RWPE2 (cell line): ENCODE data around the gene RCBTB2.

Experiments
- ATAC-seq: fragments of 200-7000 bp; cut with Tn5 transposase; 3 replicates; pipeline ENCODE4 v1.9.1; 2021; ENCODE audit warnings: low read depth
- DNase-seq: peaks from one replicate; pipeline ENCODE4 v3.0.0-alpha.2; 2020; ENCODE audit warnings: low spot score
- H3K27ac ChIP-seq: fragments of 450-650 bp; 2 replicates; pipeline ENCODE4 v1.5.1; 2017; ENCODE audit warnings: mild to moderate bottlenecking; ENCODE audit not compliant: poor library complexity, severe bottlenecking
- H3K27me3 ChIP-seq: fragments of 250-450 bp; sonication (Bioruptor Pico); 2 replicates; pipeline ENCODE4 v1.5.1; 2021; ENCODE audit warnings: mild to moderate bottlenecking, moderate library complexity; ENCODE audit not compliant: insufficient read depth, poor library complexity, severe bottlenecking
- H3K36me3 ChIP-seq: fragments of 250-450 bp; sonication (Bioruptor Pico); 2 replicates; pipeline ENCODE4 v1.5.1; 2020; ENCODE audit warnings: low read depth, mild to moderate bottlenecking, moderate library complexity
- H3K4me1 ChIP-seq: fragments of 250-450 bp; sonication (Bioruptor Pico); 2 replicates; pipeline ENCODE4 v1.5.1; 2021; ENCODE audit warnings: mild to moderate bottlenecking, moderate library complexity; ENCODE audit not compliant: insufficient read depth, poor library complexity, severe bottlenecking
- H3K4me3 ChIP-seq: fragments of 250-450 bp; sonication (Bioruptor Pico); 2 replicates; pipeline ENCODE4 v1.5.1; 2021; ENCODE audit warnings: mild to moderate bottlenecking, moderate library complexity; ENCODE audit not compliant: severe bottlenecking
- H3K9me3 ChIP-seq: fragments of 250-450 bp; sonication (Bioruptor Pico); 2 replicates; pipeline ENCODE4 v1.5.1; 2021; ENCODE audit warnings: mild to moderate bottlenecking, moderate library complexity; ENCODE audit not compliant: severe bottlenecking
- TF ChIP-seq, protein P1 (sequence below): fragments of 450-650 bp; IDR thresholded peaks from one replicate; pipeline ENCODE4 v1.5.1; 2017; ENCODE audit warnings: mild to moderate bottlenecking, moderate library complexity; ENCODE audit not compliant: poor library complexity, severe bottlenecking

The RCBTB2 gene

GRCh38 chr13:48563626-48564025, 30.7 kb upstream of the RCBTB2 start:
- H3K27ac ChIP-seq, result no peak overlapping the region
- peaks cover 28% of the 10 kb centered on the region for H3K4me1 ChIP-seq
- ATAC-seq, result no peak
- H3K4me3 ChIP-seq, result no peak overlapping the region
- DNase-seq, result no peak
- no peaks in the 10 kb centered on the region for H3K36me3 ChIP-seq
- TF ChIP-seq, protein P1, sequence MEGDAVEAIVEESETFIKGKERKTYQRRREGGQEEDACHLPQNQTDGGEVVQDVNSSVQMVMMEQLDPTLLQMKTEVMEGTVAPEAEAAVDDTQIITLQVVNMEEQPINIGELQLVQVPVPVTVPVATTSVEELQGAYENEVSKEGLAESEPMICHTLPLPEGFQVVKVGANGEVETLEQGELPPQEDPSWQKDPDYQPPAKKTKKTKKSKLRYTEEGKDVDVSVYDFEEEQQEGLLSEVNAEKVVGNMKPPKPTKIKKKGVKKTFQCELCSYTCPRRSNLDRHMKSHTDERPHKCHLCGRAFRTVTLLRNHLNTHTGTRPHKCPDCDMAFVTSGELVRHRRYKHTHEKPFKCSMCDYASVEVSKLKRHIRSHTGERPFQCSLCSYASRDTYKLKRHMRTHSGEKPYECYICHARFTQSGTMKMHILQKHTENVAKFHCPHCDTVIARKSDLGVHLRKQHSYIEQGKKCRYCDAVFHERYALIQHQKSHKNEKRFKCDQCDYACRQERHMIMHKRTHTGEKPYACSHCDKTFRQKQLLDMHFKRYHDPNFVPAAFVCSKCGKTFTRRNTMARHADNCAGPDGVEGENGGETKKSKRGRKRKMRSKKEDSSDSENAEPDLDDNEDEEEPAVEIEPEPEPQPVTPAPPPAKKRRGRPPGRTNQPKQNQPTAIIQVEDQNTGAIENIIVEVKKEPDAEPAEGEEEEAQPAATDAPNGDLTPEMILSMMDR, result no peak
- H3K9me3 ChIP-seq, result no peaks in the 10 kb centered on the region
- H3K27me3 ChIP-seq, result no peaks in the 10 kb centered on the region

DNA sequence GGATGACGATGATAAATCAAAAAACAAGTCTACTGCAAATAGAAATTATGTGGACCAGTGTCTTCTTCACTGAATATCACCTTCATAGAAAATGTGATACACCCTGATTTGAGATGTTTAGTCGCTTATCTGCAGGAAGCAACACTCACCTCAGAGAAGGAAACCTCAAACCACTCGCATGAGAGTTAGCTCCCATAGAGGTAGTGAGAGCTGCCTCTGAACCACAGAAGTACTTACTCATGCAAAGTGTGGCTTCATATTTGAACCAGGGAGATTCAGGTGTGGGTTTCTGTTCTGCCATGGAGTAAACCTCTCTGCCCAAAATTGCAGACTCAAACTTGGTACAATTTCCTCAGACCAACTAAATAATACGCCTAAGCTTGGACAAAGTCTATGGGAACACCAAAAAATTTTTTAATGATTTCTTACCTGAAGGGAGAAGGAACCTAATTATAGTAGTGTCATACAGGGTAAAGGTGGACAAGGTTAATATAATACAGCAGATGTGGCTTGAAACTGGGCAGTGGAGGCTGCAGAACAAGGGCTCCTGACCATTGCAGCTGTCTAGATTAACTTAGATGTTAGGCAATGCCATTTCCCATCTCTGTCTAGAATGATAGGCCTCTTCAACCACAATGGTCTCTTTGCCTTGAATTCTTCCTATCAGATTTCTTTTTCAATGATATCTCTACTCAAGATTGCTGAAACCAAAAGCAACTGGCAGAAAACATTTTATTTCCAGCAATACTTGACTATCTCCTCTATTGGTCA, 29.6 kb upstream of the RCBTB2 start:
- no peak for ATAC-seq
- DNase-seq, result no peak
- H3K27me3 ChIP-seq, result no peaks in the 10 kb centered on the region

GRCh38 chr13:48561466-48562235, 28.8 kb upstream of the RCBTB2 start:
- ATAC-seq, result no peak
- H3K4me1 ChIP-seq, result peaks cover 13% of the 10 kb centered on the region
- no peaks in the 10 kb centered on the region for H3K27me3 ChIP-seq
- H3K4me3 ChIP-seq, result no peak overlapping the region
- TF ChIP-seq, protein P1, result no peak
- H3K36me3 ChIP-seq, result no peaks in the 10 kb centered on the region
- no peak for DNase-seq
- H3K9me3 ChIP-seq, result no peaks in the 10 kb centered on the region
- H3K27ac ChIP-seq, result no peak overlapping the region

More for the DNA sequence above, 29.6 kb upstream of the RCBTB2 start:
- TF ChIP-seq, protein P1, result no peak
- H3K4me1 ChIP-seq, result peaks cover 16% of the 10 kb centered on the region
- H3K27ac ChIP-seq, result no peak overlapping the region
- no peaks in the 10 kb centered on the region for H3K9me3 ChIP-seq
- H3K4me3 ChIP-seq, result no peak overlapping the region
- no peaks in the 10 kb centered on the region for H3K36me3 ChIP-seq

GRCh38 chr13:48560657-48561337, 27.9 kb upstream of the RCBTB2 start:
- H3K36me3 ChIP-seq, result no peaks in the 10 kb centered on the region
- no peak overlapping the region for H3K4me3 ChIP-seq
- ATAC-seq (no peak), DNase-seq (no peak)
- no peaks in the 10 kb centered on the region for H3K27me3 ChIP-seq
- H3K27ac ChIP-seq, result peak overlapping the region; percentile 60
- H3K9me3 ChIP-seq, result no peaks in the 10 kb centered on the region
- TF ChIP-seq, protein P1, result no peak
- H3K4me1 ChIP-seq, result peaks cover 13% of the 10 kb centered on the region
